K562 (cell line): ENCODE results near the gene TMC1. TPM values are rescaled to one million over a fixed set of nuclear protein-coding genes. Genes with fewer than 3 reads are reported as not detected.
A peak's percentile ranks its signal among the peaks of the same experiment; 100 is the strongest.

ENCODE experiments used
- C11orf30 ChIP-seq: fragments of 450-650 bp; IDR thresholded peaks from 2 replicates; pipeline ENCODE4 v1.6.1; 2016; ENCODE audit warnings: low read depth, mild to moderate bottlenecking
- EP400 ChIP-seq: fragments of 450-650 bp; IDR thresholded peaks from 2 replicates; pipeline ENCODE4 v1.6.1; 2017; ENCODE audit warnings: antibody characterized with exemption, mild to moderate bottlenecking, moderate library complexity
- GATAD2A ChIP-seq: fragments of 450-650 bp; IDR thresholded peaks from 2 replicates; pipeline ENCODE4 v1.6.1; 2017
- HDAC3 ChIP-seq: fragments of 450-650 bp; IDR thresholded peaks from 2 replicates; pipeline ENCODE4 v1.6.1; 2018; ENCODE audit warnings: borderline replicate concordance, mild to moderate bottlenecking, moderate library complexity; ENCODE audit not compliant: partially characterized antibody
- MIER1 ChIP-seq: fragments of 450-650 bp; IDR thresholded peaks from 2 replicates; pipeline ENCODE4 v1.6.1; 2016; ENCODE audit warnings: antibody characterized with exemption, mild to moderate bottlenecking, low read depth
- MLLT1 ChIP-seq, 2 experiments: fragments of 450-650 bp; IDR thresholded peaks; 2 replicates each; pipeline ENCODE4 v1.6.1; 2016
- SMARCA5 ChIP-seq: fragments of 450-650 bp; IDR thresholded peaks from 2 replicates; pipeline ENCODE4 v1.6.1; 2016
- SMARCE1 ChIP-seq: fragments of 450-650 bp; IDR thresholded peaks from 2 replicates; pipeline ENCODE4 v1.7.1; 2016; ENCODE audit warnings: mild to moderate bottlenecking
- ZBTB17 ChIP-seq: fragments of 450-650 bp; formaldehyde crosslinking; IDR thresholded peaks from 2 replicates; pipeline ENCODE4 v1.4.0; 2020; ENCODE audit warnings: mild to moderate bottlenecking
- ZFP30 ChIP-seq: fragments of 250-450 bp; sonication (Bioruptor Pico); IDR thresholded peaks from 2 replicates; pipeline ENCODE4 v1.8.0; 2022; ENCODE audit warnings: moderate library complexity, mild to moderate bottlenecking, inconsistent platforms, borderline replicate concordance
- ZFP36 ChIP-seq: fragments of 150-350 bp; IDR thresholded peaks from 2 replicates; pipeline ENCODE4 v1.6.1; 2018; ENCODE audit warnings: low read length, low read depth; ENCODE audit not compliant: partially characterized antibody
- ZNF592 ChIP-seq: fragments of 450-650 bp; IDR thresholded peaks from 2 replicates; pipeline ENCODE4 v1.6.1; 2017; ENCODE audit warnings: antibody characterized with exemption, mild to moderate bottlenecking
- polyA plus RNA-seq, 8 experiments: library from polyadenylated mRNA; depleted of rRNA in 4 of 8; stranded (reverse) in 5 of 8; unstranded in 3 of 8; fragments of >200 nt; fragmentation: Nextera tagmentation in 2 of 8; fragmentation: Illumina TruSeq in 1 of 8; extraction: Ambion mirVana in 2 of 8; extraction: Trizol in 1 of 8; gene quantifications; 2 replicates each; pipeline versions ENCODE4 v1.2.1 to v1.2.3, GENCODE V29; 2011 to 2014; ENCODE audit warnings: inconsistent platforms in 1 of 8, missing spikeins in 1 of 8
- total RNA-seq, 7 experiments: library from RNA; depleted of rRNA in 6 of 7; stranded (reverse); fragments of >200 nt in 6 of 7; fragmentation: Illumina TruSeq in 2 of 7; extraction: Trizol in 2 of 7; gene quantifications; 2 replicates each; pipeline versions ENCODE4 v1.2.1 to v1.2.3, GENCODE V29; 2011 to 2021; ENCODE audit warnings: low replicate concordance in 1 of 7
- TF ChIP-seq, protein P1 (sequence below), 2 experiments: fragments of 450-650 bp; IDR thresholded peaks; 2 replicates each; pipeline ENCODE4 v1.6.1; 2016; ENCODE audit warnings: mild to moderate bottlenecking in 2 of 2, borderline replicate concordance in 1 of 2, low read depth in 1 of 2, moderate library complexity in 1 of 2

The TMC1 gene
- total and polyA plus RNA-seq, 9 of the 15 experiments (the other 6 are each of a cell fraction or from before 2014, with no cell fraction given), result 0.10 to 0.15 TPM; not detected in 7

- TF ChIP-seq ZNF592 (peak; percentile 87), SMARCA5 (peak; percentile 78; the same call in 1 of the 2 replicates), ZFP36 (peak; percentile 94), ZBTB17 (no peak), EP400 (peak; percentile 71; the same call in 1 of the 2 replicates), ZFP30 (no peak), GATAD2A (peak; percentile 78; the same call in 1 of the 2 replicates), MLLT1 (IDR thresholded peaks at IDR 0.05) (peak in 1 of 2 experiments; percentile 51; a peak in 1 of 4 replicates), HDAC3 (peak; percentile 60), C11orf30 (peak; percentile 70), SMARCE1 (peak; percentile 49; the same call in 1 of the 2 replicates), MIER1 (0 out of 2 replicates have a peak, but pooled peaks have one; percentile 35)
- TF ChIP-seq, protein P1, sequence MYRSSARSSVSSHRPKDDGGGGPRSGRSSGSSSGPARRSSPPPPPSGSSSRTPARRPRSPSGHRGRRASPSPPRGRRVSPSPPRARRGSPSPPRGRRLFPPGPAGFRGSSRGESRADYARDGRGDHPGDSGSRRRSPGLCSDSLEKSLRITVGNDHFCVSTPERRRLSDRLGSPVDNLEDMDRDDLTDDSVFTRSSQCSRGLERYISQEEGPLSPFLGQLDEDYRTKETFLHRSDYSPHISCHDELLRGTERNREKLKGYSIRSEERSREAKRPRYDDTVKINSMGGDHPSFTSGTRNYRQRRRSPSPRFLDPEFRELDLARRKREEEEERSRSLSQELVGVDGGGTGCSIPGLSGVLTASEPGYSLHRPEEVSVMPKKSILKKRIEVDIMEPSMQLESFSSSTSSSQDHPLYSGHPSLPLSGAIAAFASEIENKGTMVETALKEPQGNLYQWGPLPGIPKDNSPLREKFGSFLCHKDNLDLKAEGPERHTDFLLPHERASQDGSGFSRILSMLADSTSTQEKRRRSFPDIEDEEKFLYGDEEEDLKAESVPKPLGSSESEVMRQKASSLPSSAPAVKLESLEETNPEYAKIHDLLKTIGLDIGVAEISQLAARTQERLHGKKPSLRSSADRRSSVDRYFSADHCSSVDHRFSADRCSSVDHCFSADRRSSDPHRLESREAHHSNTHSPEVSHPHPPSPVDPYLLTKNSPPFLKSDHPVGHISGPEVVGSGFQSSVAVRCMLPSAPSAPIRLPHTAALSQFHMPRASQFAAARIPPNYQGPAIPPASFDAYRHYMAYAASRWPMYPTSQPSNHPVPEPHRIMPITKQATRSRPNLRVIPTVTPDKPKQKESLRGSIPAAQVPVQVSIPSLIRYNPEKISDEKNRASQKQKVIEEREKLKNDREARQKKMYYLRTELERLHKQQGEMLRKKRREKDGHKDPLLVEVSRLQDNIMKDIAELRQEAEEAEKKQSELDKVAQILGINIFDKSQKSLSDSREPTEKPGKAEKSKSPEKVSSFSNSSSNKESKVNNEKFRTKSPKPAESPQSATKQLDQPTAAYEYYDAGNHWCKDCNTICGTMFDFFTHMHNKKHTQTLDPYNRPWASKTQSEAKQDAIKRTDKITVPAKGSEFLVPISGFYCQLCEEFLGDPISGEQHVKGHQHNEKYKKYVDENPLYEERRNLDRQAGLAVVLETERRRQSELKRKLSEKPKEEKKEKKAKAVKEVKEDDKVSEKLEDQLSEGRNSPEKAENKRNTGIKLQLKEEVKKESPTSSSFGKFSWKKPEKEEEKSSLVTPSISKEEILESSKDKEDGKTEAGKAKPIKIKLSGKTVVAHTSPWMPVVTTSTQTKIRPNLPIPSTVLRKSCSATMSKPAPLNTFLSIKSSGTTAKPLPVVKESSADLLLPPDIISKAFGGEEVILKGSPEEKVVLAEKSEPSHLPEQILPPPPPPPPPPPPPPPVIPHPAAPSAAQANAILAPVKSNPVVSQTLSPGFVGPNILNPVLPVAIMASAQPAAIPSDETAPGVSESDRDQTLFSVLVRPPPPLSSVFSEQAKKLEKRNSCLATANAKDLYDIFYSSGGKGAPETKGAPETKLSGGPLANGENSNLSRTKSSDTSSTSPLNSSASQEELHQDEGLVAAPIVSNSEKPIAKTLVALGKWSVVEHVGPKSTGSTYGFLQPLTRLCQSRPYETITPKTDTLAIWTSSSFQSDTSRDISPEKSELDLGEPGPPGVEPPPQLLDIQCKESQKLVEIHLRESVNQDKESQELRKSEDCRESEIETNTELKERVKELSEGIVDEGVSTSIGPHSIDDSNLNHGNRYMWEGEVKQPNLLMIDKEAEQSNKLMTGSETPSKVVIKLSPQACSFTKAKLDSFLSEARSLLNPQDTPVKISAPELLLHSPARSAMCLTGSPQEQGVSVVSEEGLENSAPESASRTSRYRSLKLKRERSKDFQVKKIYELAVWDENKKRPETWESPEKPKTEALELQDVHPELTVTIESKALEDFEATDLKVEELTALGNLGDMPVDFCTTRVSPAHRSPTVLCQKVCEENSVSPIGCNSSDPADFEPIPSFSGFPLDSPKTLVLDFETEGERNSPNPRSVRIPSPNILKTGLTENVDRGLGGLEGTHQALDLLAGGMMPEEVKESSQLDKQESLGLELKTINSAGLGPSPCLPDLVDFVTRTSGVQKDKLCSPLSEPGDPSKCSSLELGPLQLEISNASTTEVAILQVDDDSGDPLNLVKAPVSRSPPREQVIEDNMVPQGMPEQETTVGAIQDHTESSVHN (IDR thresholded peaks at IDR 0.05; ENCODE audit: borderline replicate concordance in 1 of 2, low read depth in 1 of 2), result 0 out of 4 replicates have a peak, but pooled peaks of 1 of the 2 experiments have one; percentile 30
Measured at GRCh38 chr9:72540348-72540873, 19.0 kb downstream of the TMC1 start (continued).
